Measurements from ENCODE around the gene CISH.

- no peak for TF ChIP-seq CTCF (IDR thresholded peaks at IDR 0.05; ENCODE audit: low read depth, low read length, missing input control)
- TF ChIP-seq REST (IDR thresholded peaks at IDR 0.05): no peak
These were observed 8.8 kb upstream of the CISH start for GRCh38 chr3:50620420-50620819.

Data from liver (tissue), 2 donors.